ENCODE results near the gene SLC35B2. TPM values are rescaled to one million over a fixed set of nuclear protein-coding genes. Genes with fewer than 3 reads are reported as not detected.
A peak's percentile ranks its signal among the peaks of the same experiment; 100 is the strongest.

SLC35B2 gene, protein sequence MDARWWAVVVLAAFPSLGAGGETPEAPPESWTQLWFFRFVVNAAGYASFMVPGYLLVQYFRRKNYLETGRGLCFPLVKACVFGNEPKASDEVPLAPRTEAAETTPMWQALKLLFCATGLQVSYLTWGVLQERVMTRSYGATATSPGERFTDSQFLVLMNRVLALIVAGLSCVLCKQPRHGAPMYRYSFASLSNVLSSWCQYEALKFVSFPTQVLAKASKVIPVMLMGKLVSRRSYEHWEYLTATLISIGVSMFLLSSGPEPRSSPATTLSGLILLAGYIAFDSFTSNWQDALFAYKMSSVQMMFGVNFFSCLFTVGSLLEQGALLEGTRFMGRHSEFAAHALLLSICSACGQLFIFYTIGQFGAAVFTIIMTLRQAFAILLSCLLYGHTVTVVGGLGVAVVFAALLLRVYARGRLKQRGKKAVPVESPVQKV
- polyA plus RNA-seq (ENCODE audit: insufficient read length in 10 of 10), result 10 to 100 TPM; 27.1 to 40.4 (median 32.4) TPM
- long read RNA-seq, donor 1, transcript SLC35B2-202 (4 exons, 2,043 nt), result major isoform, 17 of 17 reads
- long read RNA-seq, donor 1, partial matches to known transcripts, result 0 of 17 reads
- long read RNA-seq, donor 1, other reads (novel, unspliced or antisense), result 0 of 17 reads
- long read RNA-seq, donor 2, transcript SLC35B2-202 (4 exons, 2,043 nt), result major isoform, 6 of 8 reads
- long read RNA-seq, donor 2, partial matches to known transcripts, result 0 of 8 reads
- long read RNA-seq, donor 2, other reads (novel, unspliced or antisense), result 0 of 8 reads
- long read RNA-seq, donor 3, result 0 reads
- long read RNA-seq, donor 4, transcript SLC35B2-202 (4 exons, 2,043 nt), result major isoform, 11 of 11 reads
- long read RNA-seq, donor 4, partial matches to known transcripts, result 0 of 11 reads
- long read RNA-seq, donor 4, other reads (novel, unspliced or antisense), result 0 of 11 reads
- long read RNA-seq, donor 5, transcript SLC35B2-202 (4 exons, 2,043 nt), result major isoform, 16 of 18 reads
- long read RNA-seq, donor 5, partial matches to known transcripts, result 0 of 18 reads
- long read RNA-seq, donor 5, other reads (novel, unspliced or antisense), result 0 of 18 reads
- long read RNA-seq, donor 6, transcript SLC35B2-202 (4 exons, 2,043 nt), result major isoform, 8 of 8 reads
- long read RNA-seq, donor 6, partial matches to known transcripts, result 0 of 8 reads
- long read RNA-seq, donor 6, other reads (novel, unspliced or antisense), result 0 of 8 reads
- long read RNA-seq, donor 7, transcript SLC35B2-202 (4 exons, 2,043 nt), result major isoform, 14 of 14 reads
- long read RNA-seq, donor 7, partial matches to known transcripts, result 0 of 14 reads
- long read RNA-seq, donor 7, other reads (novel, unspliced or antisense), result 0 of 14 reads
- long read RNA-seq, donor 8, transcript SLC35B2-202 (4 exons, 2,043 nt), result major isoform, 12 of 13 reads
- long read RNA-seq, donor 8, partial matches to known transcripts, result 0 of 13 reads
- long read RNA-seq, donor 8, other reads (novel, unspliced or antisense), result 0 of 13 reads
- long read RNA-seq, donor 9, partial matches to known transcripts, result 0 of 3 reads
- long read RNA-seq, donor 9, other reads (novel, unspliced or antisense), result 0 of 3 reads

DNA sequence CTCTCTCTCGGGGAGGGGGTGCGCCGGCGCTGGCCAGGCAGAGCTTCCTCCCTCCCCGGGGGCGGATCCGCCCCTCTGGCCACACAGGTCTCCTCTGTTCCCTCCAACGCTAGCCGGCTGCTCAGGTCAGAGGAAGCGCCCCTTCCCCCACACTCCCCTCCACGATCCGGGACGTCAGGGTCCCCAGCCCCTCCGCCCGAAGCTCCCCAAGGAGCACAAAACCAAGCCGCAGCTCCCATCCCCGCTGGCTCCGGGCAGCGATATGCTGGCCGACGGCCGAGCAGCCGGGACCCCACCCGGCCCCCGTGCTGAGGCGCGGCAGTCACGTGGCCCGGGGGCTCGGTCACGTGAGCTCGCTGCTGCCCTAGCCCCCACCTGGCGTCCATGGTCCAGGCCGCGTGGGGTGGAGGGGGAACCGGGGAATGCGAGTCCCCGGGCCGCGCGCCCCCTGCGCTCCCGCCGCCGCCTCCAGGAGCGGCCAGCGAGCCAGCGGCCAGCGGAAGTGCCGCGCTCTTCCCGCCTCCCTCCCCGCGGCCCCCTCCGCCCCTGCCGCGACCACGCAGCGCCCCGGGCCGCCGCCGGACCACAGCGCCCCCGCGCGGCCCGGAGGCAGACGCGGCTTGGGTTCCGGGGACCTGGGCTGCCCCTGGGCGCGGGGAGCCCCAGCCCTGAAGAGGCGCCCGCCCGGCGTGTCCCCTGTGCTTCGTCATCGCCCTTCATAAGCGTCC is at the start of gene SLC35B2:
Gene SLC35B2 (minus strand): TSS at position 504 of the 728 bp plus-strand sequence. CDS start 118 bp downstream, at position 386.
- DNase-seq, result peak; percentile 64 to 93 (median 81)

GRCh38 chr6:44306710-44307109 is 49.4 kb upstream of the SLC35B2 start:
- DNase-seq, result no peak

GRCh38 chr6:44305200-44305725 is 47.9 kb upstream of the SLC35B2 start:
- no peak for DNase-seq

DNA sequence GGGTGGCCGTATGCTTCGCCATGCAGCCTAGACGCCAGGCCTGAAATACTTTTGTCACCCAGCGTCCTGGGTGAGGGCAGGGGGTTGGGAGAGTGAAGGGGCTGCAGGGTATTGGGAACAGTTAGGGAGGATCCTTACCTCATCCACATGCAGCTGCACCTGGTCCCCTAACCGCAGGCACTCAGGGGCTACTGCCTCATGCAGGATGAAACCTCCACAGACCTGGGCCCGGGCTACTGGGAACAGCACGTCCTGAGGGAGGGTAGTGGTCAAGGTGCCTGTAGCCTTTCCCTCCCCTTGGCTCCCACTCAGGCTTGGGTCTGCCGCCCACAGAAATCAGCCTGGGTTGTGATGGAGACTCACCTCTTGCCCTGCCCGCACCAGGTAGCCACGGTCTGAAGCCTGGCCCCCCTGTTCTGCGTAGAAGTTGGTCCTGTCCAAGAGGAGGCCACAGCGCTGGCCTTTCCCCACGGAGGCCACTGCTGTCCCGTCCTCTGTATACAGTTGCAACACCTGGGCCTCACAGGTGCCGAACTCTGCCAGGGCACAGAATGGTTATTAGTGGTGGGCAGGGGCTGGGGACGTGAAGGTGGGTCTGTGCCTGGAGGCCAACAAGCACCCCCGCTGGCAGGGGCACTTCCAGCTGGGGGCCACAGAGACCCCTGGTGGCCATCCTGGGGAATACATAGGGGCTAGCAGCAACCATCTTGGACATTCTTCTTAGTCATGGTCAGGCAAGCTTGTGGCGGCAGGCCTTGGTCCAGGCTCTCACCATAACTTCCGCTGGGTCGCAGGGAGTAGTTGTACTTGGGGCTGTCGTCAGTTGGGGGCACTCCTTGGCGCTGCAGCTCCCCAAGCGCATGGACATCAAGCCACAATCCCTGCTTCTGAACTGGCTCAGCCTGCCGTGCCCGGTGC is 47.2 kb upstream of the SLC35B2 start:
- peak in 1 of 3 donors; percentile 37 for DNase-seq

- no peak for DNase-seq
Measured at GRCh38 chr6:44303842-44304241, 46.5 kb upstream of the SLC35B2 start.

DNA sequence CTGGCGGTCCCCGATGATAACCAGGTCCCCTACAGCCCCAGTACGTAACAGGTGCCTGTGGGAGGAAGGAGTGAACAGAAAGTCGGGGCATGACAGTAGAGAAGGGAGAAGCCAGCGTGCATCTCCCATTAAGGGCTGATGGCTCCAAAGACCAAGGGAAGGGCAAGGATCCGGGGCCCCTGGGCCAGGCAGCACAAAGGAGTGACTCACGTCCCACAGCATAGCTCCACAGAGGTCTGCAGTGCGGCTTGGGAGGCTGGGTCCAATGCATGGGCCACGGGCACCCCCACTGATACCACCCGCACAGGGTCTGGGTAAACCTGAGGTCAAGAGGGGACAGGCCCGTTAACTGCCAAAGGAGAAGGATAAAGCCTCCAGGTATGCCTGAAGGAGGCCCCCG is 45.5 kb upstream of the SLC35B2 start:
- DNase-seq, result no peak

DNA sequence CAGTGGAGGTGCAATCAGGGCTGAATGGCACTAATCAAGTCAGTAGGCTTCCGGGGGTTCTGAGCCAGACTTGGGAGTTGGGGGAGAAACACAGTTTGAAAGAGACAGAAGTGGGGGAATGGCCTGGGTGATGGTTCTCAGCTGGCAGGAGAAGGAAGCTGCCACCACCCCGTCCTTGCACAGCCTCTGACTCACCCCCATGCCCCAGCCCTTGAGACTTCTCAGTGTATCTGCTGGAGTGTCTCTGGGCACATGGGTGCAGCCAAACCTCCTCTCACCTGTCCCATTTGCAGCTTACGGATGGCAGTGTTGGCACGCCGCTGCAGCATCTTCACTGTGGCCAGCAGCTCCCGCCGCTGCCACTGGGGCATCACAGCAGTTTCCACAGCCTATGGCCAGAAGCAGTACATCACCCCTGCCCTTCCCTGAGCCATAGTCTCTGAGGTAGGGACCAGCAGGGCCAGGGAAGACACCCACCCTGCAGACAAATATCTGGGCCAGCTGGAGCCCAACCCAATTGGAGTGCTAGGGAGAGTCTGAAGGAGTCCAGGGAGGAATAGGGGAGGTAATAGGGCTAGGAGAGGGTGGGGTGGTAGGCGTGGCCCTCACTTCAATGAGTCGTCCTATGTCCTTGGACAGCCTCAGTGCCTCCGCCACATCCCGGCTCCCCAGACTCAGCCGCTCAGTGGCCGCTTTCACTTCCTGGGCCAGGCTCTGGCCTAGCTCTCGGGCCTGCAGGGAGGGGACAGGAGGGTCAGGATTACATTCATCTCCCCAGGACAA is 44.6 kb upstream of the SLC35B2 start:
- DNase-seq, result no peak

GRCh38 chr6:44301106-44301505 is 43.8 kb upstream of the SLC35B2 start:
- DNase-seq, result no peak

DNA sequence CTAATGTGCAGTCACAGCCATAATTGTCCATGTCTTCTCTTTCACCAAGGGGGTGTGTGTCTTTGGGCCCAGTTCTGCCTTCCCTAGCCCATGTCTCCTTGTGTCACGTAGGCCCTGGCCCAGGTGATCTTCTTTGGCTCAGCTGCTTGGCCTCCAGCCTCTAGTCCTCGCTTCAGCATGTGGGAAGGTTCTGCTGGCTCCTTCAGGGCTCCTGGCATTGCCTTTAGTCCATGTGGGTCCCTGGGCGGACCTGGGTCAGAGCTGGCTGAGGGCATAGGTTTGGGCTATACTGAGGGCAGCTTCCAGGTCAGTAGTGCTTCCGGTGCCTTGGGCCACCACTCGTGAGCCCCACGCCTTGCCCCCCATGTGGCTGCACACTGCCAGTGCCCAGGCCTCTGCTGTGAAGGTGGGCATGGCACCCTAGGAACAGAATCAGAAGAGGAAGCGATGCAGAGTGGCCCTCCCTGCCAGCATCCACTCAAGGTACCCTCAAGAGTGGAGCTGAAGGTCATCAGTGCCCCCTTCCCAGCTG is 43.0 kb upstream of the SLC35B2 start:
- DNase-seq, result no peak

- no peak for DNase-seq
Measured at GRCh38 chr6:44298864-44299263, 41.5 kb upstream of the SLC35B2 start.

- no peak for DNase-seq
Measured at GRCh38 chr6:44298055-44298803, 40.9 kb upstream of the SLC35B2 start.

DNA sequence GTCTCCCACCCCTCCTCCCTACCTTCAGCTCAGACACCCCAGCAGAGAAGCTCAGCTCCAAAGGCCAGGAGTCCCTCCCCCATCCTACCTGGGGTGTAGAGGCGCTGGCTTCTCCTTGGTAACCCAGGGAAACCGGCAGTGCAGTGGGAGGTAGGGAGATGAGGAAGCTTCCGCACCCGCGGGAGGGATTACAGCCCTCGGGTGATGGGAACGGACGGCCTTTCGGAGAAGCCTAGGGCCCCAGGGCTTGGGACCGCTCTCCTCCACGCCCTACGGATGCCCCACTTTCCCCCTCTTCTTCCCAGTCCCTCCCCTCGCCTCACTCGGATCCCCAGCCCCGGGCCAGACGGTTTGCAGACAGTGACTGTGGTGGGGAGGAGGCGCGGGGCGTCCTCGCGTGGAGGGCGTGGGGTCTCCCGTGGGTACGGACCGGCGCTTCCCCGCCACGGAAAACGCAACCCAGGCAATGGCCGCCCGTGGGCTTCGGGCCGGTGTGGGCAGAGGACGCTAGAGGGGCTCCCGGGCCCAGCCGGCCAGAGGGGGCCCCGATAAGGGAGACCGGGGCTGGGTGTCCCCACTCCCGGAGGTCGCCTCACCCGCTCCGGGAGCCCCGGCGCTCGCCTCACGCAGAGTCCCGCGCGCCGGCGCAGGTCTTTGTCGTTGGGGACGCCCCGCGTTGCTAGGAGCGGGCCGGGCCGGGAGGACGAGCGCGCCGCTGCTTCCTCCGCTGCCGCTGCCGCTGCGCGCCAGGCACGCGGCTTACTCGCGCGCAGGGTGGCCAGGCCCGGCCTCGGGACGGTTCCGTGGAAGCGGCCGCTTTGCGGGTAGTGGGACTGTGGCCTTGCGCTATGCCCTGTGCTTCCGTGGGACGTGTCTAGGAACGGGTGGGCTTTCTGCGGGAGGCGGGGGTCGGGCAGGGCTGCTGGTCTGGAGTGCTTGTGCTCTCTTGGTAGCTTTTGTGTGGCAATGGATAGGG is 40.0 kb upstream of the SLC35B2 start:
- DNase-seq, result peak; percentile 4 to 65 (median 42)

GRCh38 chr6:44294832-44295791 is 37.8 kb upstream of the SLC35B2 start:
- DNase-seq, result no peak

DNA sequence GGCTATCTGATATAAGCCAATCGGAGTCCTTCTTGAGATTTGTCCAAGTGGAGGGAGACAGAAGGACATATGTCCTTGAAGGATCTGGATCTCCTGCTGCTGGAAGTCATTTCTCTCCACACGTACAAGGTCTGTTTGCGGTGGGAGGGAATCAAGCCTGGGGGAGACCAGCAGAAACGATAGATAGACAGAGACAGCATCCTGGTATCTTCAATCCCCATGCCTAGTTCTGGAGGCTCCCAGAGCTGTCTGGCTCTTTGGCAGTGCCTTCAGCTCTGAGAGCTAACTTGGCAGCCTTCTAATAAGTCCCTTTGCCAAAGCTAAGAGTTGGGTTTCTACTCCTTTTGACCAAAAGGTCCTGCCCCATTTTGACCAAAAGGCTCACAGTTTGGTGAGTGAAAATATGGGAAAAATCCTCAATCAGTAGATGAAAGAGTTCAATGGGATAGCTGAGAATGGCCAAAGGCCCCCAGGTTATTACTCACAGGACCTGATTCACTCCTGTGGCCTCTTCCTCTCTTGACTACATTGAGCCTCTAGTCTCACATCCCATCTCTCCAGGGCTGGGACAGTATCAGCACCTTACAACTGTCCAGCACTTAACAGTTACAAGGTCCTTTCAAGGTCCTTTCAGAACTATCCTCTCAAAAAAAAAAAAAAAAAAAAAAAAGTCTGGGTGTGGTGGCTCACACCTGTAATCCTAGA is 35.5 kb upstream of the SLC35B2 start:
- DNase-seq, result no peak

All from muscle of back (tissue), 13 donors.